ENCODE measurements around the gene RARG. TPM values are rescaled to one million over a fixed set of nuclear protein-coding genes. Genes with fewer than 3 reads are reported as not detected.
A peak's percentile ranks its signal among the peaks of the same experiment; 100 is the strongest.

The RARG gene
- total RNA-seq, 4 donors from 2014 or later = 160 to 207 (median 199) TPM

GRCh38 chr12:53268630-53269562 is 36.9 kb upstream of the RARG start:
- peak overlapping the region; percentile 60 for H3K4me3 ChIP-seq (ENCODE audit: low read depth, poor library complexity, severe bottlenecking)
- no peak for TF ChIP-seq POLR2A (IDR thresholded peaks at IDR 0.05)
- TF ChIP-seq, protein P1, sequence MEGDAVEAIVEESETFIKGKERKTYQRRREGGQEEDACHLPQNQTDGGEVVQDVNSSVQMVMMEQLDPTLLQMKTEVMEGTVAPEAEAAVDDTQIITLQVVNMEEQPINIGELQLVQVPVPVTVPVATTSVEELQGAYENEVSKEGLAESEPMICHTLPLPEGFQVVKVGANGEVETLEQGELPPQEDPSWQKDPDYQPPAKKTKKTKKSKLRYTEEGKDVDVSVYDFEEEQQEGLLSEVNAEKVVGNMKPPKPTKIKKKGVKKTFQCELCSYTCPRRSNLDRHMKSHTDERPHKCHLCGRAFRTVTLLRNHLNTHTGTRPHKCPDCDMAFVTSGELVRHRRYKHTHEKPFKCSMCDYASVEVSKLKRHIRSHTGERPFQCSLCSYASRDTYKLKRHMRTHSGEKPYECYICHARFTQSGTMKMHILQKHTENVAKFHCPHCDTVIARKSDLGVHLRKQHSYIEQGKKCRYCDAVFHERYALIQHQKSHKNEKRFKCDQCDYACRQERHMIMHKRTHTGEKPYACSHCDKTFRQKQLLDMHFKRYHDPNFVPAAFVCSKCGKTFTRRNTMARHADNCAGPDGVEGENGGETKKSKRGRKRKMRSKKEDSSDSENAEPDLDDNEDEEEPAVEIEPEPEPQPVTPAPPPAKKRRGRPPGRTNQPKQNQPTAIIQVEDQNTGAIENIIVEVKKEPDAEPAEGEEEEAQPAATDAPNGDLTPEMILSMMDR (IDR thresholded peaks at IDR 0.05) = no peak
- no peak for DNase-seq (ENCODE audit: low spot score in 2 of 2)
- WGBS, 2 donors = 56 to 57% methylated on average over 20 of the region's 20 CpGs
- intact Hi-C loops (cut with DNase I; ENCODE audit: low total_unique reads) = no loop called here

GRCh38 chr12:53267999-53268629 is 36.1 kb upstream of the RARG start, which contains the start of gene ESPL1:
ESPL1 (plus strand) TSS chr12:53268299; CDS start chr12:53268767, 468 bp downstream.
- intact Hi-C loops (cut with DNase I; ENCODE audit: low total_unique reads) = no loop called here
- 0% methylated on average over 45 to 58 of the region's 58 CpGs for WGBS, 2 donors
- TF ChIP-seq, protein P1 (IDR thresholded peaks at IDR 0.05) = no peak
- TF ChIP-seq POLR2A (IDR thresholded peaks at IDR 0.05) = no peak
- H3K4me3 ChIP-seq (ENCODE audit: low read depth, poor library complexity, severe bottlenecking) = peak within 1 kb of the TSS; percentile 60
- peak; percentile 46 to 93 for DNase-seq (ENCODE audit: low spot score in 2 of 2)

DNA sequence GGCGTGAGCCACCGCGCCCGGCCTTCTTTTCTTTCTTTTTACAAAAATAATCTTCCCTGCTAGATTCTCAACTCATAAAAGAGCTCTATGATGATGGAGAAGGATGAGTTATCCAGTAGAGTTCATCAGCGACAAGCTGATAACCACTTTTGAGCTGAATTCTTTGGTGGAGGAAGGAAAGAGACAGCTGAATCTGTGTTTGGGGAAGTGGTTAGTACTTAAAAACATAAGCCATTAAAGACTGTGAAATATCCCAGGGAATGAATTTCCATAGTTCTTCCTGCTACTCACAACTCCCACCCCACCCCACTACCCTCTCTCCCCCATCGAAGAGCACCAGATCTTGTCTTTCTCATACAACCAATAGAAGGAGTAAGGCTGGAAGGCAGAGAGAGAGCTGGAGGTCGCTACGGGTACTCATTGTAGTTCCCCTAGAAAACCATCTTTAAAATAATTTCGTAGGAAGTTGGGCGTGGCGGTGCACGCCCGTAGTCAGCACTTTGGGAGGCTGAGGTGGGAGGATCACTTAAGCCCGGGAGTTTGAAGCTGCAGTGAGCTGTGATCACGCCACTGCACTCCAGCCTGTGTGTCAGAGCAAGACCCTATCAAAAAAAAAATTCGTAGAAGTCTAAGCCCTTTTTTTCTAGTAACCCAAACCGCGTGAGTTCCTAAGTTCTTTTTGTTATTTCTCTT is 35.4 kb upstream of the RARG start:
- intact Hi-C loops (cut with DNase I; ENCODE audit: low total_unique reads) = no loop called here
- H3K4me3 ChIP-seq (ENCODE audit: low read depth, poor library complexity, severe bottlenecking) = peak overlapping the region; percentile 60
- 40 to 42% methylated on average over 18 of the region's 18 CpGs for WGBS, 2 donors
- TF ChIP-seq POLR2A (IDR thresholded peaks at IDR 0.05) = no peak
- TF ChIP-seq, protein P1 (IDR thresholded peaks at IDR 0.05) = no peak
- DNase-seq (ENCODE audit: low spot score in 2 of 2) = no peak

DNA sequence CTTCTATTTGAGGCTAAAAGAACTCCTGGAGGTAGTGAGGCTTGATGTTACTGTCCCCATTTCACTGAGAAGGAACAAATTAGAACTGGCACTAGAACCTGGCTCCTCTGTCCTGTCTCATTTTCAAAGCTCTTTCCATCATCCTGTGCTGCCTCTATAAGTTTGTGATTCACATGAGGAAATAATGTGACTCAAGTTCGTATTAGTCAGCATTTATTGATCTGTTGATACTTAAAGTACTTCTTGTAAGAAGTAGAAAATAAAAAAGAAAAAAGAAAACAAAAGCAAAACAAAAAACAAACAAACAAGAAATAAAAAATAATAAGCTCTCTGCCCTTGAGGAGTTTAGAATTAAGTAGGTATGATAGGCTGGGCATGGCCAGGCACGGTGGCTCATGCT is 33.8 kb upstream of the RARG start:
- no peak overlapping the region for H3K4me3 ChIP-seq (ENCODE audit: low read depth, poor library complexity, severe bottlenecking)
- 81% methylated on average over 2 of the region's 2 CpGs for WGBS, 2 donors
- DNase-seq (ENCODE audit: low spot score in 2 of 2) = no peak
- TF ChIP-seq, protein P1 (IDR thresholded peaks at IDR 0.05) = no peak
- no peak for TF ChIP-seq POLR2A (IDR thresholded peaks at IDR 0.05)
- intact Hi-C loops (cut with DNase I; ENCODE audit: low total_unique reads) = no loop called here

GRCh38 chr12:53259891-53260290 is 27.9 kb upstream of the RARG start:
- H3K4me3 ChIP-seq (ENCODE audit: low read depth, poor library complexity, severe bottlenecking) = no peak overlapping the region
- TF ChIP-seq POLR2A (IDR thresholded peaks at IDR 0.05) = no peak
- TF ChIP-seq, protein P1 (IDR thresholded peaks at IDR 0.05) = no peak
- 84 to 92% methylated on average over 6 of the region's 6 CpGs for WGBS, 2 donors
- DNase-seq (ENCODE audit: low spot score in 2 of 2) = no peak
- intact Hi-C loops (cut with DNase I; ENCODE audit: low total_unique reads) = no loop called here
